ENCODE data around the gene ALOXE3.

GRCh38 chr17:8160741-8161221 lies 42.5 kb upstream of the ALOXE3 start:
- no peak for TF ChIP-seq CTCF (IDR thresholded peaks at IDR 0.05; ENCODE audit: borderline replicate concordance, extremely low read depth, low read length, poor library complexity, severe bottlenecking)
- no peak for TF ChIP-seq EZH2 (IDR thresholded peaks at IDR 0.05; ENCODE audit: borderline replicate concordance, low read depth, low read length, severe bottlenecking)

Data from DND-41 (cell line).